ENCODE data around the gene CLDN5.
"Not testable (repeated sequence)": the region's sequence is repeated elsewhere in the genome, so short reads cannot be mapped to it uniquely, and the experiment has no call there.

The CLDN5 gene, protein sequence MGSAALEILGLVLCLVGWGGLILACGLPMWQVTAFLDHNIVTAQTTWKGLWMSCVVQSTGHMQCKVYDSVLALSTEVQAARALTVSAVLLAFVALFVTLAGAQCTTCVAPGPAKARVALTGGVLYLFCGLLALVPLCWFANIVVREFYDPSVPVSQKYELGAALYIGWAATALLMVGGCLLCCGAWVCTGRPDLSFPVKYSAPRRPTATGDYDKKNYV

DNA sequence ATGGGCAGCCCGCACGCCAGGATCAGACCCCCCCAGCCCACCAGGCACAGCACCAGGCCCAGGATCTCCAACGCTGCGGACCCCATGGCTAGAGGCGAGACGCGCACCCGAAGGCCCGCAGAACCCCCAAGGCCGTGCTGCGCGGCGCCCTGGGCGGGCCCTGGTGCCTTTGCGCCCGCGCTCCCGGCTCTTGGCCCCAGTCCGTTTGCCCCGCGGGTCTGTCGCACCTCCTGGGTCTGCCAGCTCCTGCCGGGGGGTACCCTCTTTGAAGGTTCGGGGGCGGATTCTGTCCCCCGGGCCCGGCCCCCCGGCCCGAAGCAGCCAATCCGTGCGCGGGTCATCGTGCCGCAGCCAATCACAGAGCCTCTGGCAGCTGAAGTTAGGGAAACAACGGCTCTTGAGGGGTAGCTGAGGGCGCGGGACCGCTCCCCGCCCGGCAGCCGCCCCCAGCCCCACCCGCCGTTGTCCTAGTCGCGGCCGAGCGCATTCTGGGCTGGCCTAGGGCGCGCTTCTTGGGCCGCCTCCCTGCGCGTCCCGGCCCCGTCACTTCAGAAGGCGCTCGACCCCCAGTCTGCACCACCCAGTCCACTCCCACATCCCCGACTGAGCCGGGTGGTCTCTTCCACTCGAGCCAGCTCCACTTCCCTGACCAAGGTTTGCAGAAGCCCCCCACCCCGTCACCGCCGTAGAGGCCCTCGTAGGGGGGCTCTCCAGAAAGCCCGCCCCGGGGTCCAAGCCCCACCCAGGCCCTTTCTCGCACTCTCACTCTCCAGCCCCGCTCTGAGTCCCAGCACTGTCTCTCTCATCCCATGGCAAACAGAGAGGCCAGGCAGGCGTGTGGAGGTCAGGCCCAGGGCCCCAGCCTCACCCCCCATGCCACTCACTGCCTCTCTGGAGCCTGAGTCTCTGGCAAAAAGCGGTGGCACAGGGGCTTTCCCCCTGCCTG, at the start of gene CLDN5:
CLDN5 (minus strand) TSS at position 241 of the 946 bp plus-strand sequence; CDS start at position 86, 155 bp downstream.
- DNase-seq = peak; percentile 26

DNA sequence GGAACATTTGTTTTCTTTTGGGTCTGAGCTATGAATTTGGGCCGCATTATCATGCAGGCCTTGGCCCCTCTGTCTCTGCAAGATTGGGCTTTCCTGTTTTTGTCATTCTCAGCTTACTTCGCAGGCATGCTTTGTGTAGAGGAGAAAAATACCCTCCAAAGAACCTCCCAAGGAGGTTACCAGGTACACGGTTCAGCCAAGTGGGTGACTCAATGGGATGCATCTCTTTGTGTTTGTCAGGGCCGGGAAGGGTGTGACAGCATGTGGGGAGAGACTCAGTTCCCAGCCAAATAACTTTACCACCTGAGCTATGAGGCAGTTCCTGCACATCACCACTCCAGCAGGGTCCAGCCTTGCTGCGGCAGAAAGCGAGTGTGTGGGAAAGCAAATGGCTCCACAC, 47.8 kb upstream of the CLDN5 start:
- DNase-seq = no peak

DNA sequence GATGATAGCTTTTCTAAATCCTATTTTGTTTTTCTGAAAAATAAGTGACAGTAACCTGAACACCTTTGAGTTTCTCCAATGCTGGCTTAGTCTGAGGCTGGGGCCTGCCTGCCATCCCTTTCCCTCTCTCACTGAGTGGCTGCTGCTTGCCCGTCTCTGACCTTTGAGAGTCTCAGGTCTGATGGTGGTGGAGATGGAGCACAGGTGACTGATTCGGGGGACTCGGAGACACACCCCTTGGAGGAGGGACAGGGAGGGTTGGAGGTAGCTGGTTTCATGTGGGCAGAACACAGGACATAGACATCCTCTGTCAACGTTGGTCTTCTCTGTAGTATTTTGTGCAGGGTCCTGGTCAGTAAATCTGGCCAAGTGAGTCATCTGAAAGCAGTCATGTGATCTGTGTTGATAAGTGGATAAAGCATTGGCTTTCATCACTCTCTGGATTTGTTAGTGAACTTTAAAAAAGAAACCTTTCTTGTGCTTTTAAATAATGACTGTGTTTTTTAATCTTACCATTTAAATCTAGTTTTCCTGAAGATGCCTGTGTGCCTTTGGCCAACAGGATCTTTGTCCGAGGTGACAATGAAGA, 47.1 kb upstream of the CLDN5 start:
- no peak for DNase-seq

DNA sequence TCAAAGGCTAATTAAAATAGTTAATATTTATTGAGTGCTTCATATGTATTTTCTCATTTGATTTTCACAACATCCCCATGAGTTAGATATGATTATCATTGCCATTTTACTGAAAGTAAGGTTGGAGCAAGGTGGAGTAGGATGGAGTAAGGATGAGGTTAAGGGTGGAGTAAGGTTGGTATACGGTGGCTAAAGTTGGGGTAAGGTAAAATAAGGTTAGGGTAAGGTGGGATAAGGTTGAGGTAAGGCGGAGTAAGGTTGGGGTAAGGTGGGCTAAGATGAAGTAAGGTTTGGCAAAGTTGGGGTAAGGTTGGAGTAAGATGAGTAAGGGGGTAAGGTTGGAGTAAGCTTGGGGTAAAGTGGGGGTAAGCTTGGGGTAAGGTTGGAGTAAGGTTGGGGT, 45.8 kb upstream of the CLDN5 start:
- no peak for DNase-seq

DNA sequence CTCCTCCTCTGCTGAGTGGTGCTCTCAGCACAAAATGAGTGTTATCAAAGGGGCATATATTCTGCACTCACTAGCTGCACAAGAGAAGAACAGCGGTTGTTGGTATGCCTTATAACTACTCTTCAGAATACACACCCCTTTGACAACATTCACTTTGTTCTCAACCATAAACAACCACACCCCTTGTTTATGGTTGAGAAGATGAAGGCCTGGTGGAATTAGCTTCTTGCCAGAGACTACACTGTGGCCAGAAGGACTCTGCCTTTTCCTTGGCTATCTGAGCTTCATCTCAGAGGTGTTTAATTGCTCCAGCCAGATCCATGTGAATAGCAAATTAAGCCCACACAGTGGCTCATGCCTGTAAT, 45.0 kb upstream of the CLDN5 start:
- DNase-seq = no peak

DNA sequence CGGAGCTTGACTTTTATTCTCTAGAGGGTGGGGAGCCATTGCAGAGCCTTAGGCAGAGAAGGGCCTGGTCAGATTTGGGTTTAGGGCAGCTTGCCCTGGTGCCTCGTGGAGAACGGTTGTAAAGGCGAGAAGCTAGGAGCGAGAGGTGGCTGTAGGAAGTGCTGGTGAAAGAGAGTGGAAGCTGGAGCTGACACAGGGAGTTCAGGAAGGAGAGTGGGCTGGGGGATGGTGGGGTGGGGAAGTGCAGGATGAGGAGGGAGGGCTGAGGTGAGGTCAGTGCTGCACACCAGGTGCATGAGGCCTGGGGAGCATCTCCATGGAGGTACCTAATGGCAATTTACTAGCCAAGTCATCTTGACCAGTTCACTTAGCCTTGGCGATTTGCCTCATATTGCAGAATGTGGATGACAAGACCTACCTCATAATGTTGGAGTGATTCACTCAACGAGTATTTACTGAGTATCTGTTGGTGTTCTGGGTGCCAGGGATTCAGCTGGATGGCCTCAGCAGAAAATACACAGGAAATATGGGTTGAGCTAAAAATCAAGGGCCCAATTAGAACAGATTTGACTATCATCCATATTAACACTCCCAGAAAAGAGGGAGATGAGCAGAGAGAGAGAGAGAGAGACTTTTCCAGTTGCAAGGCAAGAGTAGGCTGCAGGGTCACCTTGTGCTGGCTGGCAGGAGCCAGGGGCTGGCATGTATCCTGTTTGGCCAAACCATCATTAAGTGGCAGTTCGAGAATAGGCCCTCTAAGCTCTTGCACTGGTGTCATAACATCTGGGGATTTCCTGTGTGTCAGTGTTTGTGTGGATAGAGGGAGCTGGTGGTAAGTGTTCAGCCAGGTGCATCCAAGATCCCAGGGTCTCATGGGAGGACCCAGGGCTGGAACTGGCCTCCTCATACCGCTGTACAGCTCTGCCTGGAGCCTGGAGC, 44.4 kb upstream of the CLDN5 start:
- no peak for DNase-seq

DNA sequence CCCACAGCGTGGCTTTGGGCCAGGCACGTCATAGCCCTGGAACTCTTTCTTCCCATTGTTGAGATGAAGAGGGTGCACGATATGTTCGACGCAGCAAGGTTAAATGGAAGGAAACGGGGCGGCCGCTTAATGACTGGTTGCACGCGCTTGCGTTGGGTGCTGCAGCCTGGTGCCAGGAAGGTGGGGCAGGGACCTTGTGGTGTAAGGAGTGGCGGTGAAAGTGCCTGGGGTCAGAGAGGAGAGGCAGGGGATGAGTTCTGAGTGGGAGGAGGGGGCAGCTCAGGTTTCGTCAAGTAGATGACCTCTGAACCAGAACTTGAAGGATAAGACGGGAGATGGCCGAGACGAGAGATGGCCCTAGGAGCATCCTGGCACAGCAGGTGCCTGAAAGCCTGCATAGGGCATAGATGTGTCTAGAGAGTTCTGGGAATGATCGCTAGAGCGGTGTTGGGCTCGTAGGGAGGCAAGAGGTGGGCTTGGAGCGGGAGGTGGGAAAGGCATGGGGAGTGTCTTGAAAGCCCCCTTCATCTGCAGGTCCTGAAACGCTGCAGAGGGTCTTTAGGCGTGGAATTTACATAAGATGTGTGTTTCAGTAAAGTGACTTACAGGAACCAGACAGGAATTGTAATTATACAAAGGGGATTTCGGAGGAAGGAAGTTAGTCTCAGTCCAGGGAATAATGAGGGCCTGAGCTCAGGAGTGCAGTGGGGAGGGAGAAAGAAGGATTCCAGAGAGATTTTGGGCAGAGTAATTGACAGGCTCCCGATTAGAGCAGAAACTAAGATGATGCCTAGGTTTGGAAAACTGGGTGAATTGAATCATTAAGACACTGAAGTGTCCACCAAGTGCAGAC, 43.2 kb upstream of the CLDN5 start:
- no peak for DNase-seq

DNA sequence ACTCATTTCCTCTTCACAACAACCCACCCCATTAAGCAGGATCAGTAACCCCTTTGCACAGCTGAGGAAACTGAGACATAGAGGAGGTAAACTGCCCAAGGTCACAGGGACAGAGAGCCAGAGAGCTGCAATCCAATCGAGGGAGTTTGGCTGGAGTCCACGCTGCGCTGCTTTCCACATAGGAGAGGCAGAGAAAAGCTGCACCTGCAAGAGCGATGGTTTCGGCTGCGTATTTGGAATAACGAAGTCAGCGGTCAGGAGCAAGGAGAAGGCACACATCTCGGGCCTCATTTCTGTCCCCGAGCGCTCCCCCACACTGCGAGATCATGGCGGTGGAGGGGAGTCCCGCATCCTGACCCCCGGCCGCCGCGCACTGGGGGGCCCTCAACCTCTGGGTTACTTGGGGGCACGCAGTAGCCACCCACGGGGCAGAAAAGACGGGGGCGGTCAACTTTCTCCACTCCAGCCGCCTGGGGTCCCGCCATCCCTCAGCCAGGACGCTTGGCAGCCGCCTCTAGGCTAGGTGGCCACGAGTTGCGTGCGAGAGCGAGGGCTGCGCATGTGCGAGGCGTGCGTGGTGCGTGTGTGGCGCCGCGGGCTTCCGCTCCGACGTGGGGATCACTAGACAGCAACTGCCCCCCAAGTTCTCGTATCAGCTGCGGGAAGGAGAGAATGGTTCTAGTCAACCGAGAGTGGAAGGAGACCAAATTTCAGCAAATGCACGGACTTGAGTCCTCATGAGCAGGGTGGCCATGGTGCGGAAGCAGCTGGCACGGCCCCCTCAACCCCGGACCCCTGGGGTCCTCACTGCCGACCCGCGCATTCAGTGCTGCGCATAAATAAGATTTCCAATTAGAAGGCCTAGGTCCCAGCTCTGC, 42.3 kb upstream of the CLDN5 start:
- DNase-seq = no peak

DNA sequence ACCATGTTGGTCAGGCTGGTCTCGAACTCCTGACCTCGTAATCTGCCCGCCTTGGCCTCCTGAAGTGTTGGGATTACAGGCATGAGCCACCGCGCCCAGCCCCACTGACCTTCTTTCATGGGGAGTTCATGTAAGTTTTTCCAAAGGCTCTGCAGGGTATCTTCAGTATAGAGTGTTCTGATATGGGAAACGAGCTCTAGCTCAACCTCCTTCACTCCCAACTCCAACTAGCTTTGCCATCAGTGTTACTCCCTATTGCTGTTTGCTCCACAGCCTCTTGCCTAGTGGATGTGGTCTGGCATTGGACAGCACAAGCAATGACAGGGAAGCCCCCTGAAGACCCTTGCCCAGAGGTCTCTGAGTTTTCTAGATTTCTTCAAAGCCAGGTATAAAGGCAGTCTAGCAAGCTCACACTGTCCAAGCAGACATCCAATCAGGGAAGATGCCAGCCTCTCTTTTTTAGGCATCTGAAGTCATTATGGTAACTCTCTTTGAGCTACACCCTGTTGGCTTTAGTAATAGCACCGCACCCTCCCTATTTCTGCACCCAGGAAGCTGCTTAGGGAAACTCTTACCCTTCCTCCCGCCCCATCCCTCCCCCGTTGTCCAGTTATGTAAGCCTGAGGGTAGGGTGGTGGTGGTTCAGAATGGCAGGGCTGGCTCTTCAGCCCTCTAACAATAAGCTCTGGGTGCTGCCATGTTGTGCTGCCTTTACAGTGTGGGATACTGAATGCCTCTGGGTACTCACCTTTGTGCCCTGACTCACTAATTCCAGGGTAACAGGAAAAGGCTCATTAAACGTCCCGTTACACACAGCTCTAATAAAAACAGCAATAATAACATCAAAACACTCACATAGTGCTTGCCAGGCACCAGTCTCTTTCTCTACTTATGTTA, 41.4 kb upstream of the CLDN5 start:
- DNase-seq = no peak

DNA sequence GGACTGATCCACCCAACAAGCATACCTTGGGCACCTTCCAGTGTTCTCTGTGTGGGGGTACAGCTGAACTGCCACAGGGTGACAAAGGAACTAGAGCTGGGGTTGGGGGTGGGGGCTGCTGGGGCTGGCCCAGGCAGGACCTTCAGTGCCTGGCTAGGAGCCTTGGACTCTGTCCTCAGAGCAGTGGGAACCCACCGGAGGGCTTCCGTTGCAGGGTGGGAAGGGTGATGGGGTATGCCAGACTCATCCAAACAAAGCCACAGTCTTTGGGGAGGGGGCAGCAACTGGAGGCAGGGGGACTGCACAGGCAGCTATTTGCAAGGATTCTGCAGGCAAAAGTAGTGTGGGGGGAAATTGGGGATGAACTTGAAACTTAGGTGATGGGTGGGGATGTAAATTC, 35.7 kb upstream of the CLDN5 start:
- DNase-seq = no peak

DNA sequence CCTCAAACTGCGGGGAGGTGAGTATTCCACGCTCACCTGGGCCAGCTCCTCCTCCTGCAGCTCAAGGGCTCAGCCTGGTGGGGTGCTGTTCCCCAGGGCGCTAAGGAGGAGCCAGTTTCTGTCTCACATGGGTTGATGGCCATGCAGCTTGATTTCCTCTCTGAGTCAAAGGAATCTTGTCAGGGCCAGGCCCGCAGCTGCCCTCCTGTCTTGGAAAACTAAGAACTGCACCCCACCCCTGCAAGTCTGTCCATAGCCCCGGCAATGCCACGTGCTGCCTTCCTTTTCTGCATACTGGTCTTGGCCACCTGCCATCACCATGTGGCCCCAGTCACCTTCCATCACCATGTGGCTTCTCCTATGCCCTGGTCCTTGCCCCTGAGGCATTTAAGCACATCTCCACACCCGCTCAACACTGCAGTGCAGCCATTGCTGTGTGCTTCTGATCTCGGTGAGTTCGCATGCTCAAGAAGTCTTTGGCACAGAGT, 35.2 kb upstream of the CLDN5 start:
- no peak for DNase-seq

DNA sequence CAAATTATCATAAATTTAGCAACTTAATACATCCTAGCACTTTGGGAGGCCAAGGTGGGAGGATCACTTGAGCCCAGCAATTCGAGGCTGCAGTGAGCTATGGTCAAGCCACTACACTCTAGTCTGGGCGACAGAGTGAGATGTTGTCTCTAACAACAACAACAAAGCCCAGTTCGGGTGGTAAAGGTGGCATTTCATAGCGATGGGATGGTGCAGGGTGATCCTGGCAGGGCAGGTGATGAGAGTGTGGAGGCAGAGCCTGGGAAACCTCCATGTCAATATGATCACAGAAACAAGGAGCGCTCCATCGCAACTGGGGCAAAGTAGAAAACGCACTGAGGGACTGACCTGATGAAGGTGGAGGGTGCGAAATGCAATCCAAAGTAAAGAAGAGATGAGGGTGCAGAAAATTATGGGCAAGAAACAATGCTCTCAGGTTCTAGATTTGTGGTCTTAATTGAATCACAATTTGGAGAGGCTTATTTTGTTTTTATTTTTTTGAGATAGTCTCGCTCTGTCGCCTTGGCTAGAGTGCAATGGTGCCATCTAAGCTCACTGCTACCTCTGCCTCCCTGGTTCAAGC, 32.8 kb upstream of the CLDN5 start:
- DNase-seq = no peak

DNA sequence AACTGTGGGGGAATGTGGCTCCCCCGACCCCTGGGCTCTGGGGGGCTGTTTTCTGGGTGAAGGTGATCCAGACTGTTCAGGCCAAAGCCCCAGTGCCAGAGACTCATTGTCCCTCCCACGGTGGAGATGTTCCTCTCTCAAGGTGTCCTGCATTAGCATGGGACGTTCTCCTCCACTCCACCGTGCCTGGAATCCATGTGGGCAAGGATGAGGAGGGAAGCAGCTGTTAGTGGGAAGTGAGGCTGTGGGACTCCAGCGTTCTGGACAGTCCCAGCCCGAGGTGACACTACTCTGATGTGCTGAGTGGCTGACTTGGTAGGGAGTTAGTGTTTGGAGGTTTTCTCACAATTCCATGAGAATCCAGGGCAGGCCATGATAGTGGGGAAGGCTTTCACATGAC, 31.4 kb upstream of the CLDN5 start:
- DNase-seq = no peak

DNA sequence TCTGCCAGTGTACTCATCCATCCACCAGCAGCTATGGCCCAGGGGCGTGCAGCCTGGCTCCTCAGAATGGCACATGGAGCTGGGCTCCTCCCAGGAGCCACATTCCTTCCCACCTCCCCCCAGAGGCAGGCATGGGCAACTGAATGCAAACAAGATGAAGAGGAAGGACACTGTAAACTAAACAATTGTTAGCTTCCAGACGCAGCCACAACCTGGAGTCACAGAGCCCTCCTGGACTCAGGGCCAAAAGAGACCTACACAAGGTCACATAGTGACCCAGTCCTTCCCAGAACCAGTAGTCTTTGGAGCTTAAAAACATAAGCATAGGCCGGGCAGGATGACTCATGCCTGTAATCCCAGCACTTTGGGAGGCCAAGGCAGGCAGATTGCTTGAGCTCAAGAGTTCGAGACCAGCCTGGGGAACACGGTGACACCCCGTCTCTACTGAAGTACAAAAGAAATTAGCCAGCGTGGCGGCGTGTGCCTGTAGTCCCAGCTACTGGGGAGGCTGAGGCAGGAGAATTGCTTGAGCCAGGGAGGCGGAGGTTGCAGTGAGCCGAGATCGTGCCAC, 30.7 kb upstream of the CLDN5 start:
- DNase-seq = no peak

DNA sequence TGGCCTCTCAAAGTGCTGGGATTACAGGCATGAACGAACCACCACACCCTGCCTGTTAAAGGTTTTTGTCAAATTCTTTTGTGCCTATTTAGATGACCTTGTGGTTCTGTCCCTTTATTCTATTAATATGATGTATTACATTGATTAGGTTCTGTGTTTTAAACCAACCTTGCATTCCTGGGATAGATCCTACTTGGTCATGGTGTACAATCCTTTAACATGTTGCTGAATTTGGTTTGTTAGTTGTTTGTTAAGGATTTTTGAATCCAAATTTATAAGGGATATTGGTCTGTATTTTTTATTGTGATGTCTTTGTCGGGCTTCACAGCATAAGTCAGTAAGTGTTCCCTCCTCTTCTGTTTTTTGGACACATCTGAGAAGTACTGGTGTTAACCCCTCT, 29.0 kb upstream of the CLDN5 start:
- DNase-seq = no peak

DNA sequence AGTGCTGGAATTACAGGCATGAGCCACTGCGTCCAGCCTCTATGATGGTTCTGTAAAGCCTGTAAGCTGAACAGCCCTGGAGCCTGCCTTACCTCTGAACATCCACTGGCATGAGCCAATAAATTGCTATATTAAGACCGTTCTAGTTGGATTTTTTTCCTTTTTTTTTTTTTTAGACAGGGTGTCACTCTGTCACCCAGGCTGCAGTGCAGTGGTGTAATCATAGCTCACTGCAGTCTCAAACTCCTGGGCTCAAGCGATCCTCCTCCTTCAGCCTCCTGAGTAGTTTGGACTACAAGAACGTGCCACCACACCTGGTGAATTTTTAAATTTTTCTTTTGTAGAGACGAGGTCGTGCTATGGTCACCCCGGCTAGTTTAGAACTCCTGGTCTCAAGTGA, 26.2 kb upstream of the CLDN5 start:
- DNase-seq = no peak

DNA sequence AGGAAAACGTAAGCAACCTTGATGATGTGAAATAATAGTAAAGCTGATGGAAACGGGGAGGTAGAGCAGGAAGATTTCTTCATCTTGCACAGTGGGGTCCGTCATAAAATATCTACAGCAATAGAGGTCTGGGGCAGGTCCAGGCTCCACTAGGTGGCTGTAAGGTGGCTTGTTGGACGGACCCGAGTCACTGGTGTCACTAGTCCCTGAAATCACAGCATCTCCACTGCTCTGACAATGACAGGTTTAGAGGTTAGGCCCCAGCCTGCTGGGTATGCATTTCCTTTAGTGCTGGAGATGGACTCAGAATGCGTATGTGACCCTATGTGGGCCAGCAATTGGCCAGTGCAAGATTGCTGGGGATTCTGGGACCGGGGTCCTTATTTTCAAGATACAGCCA, 25.2 kb upstream of the CLDN5 start:
- DNase-seq = no peak

DNA sequence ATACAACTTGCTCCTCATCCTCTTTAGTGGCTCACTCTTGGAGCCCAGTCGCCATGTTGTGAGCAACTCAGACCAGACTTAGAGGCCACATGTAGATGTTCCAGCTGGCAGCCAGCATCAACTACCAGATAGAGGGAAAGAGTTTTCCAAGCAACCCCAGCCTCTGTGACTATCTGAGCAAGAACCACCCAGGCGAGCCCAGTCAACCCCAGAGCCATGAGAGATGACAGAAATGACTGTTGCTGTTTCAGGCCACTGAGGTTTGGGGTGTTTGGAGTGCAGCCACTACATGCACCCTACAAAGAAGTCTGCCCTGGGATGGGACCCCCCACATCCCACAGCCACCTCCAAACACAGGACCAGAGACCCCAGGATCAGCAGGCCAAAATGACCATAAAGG, 24.8 kb upstream of the CLDN5 start:
- DNase-seq = no peak

DNA sequence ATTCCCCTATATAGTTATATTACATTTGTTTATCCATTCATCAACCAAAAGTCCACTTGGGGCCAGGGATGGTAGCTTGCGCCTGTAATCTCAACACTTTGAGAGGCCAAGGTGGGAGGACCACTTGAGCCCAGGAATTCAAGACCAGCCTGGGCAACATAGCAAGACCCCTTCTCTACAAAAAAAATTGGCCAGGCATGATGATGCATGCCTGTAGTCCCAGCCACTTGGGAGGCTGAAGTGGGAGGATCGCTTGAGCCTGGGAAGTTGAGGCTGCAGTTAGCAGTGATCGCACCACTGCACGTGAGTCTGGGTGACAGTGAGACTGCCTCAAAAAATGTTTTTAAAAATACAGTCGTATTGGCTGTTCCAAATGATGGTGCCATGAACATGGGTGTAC, 24.2 kb upstream of the CLDN5 start:
- not testable (repeated sequence) for DNase-seq

Measured in NCI-H1105 (cell line).